ENCODE data around the gene C2. TPM values are rescaled to one million over a fixed set of nuclear protein-coding genes. Genes with fewer than 3 reads are reported as not detected.
A peak's percentile ranks its signal among the peaks of the same experiment; 100 is the strongest.

Gene C2
- total RNA-seq, 2 donors from 2014 or later = 13.8 to 40.2 TPM

- TF ChIP-seq CTCF (IDR thresholded peaks at IDR 0.05) = no peak
- ATAC-seq (ENCODE audit: insufficient number of reproducible peaks, low FRiP score, low read depth) (no peak), DNase-seq (ENCODE audit: low spot score) (no peak)
- H3K4me1 ChIP-seq (ENCODE audit: control insufficient read depth in 1 of 2, low read depth in 2 of 2) = peaks cover 15 to 39% of the 10 kb centered on the region in 2 donors
- no peaks in the 10 kb centered on the region for H3K9me3 ChIP-seq
- no peak overlapping the region for H3K4me3 ChIP-seq
- H3K36me3 ChIP-seq = peaks cover 3% of the 10 kb centered on the region
- no peaks in the 10 kb centered on the region for H3K27me3 ChIP-seq (replicated peaks; ENCODE audit: insufficient read depth)
- no peak overlapping the region for H3K27ac ChIP-seq
These were observed 28.3 kb upstream of the C2 start for GRCh38 chr6:31899215-31899614.

GRCh38 chr6:31899882-31900722 is 27.4 kb upstream of the C2 start:
- Histone ChIP-seq H3K36me3 (no peaks in the 10 kb centered on the region), H3K27ac (no peak overlapping the region), H3K9me3 (no peaks in the 10 kb centered on the region), H3K4me3 (no peak overlapping the region), H3K4me1 (ENCODE audit: control insufficient read depth in 1 of 2, low read depth in 2 of 2) (peaks cover 15 to 39% of the 10 kb centered on the region in 2 donors), H3K27me3 (replicated peaks; ENCODE audit: insufficient read depth) (no peaks in the 10 kb centered on the region)
- no peak for DNase-seq (ENCODE audit: low spot score)
- no peak for ATAC-seq (ENCODE audit: insufficient number of reproducible peaks, low FRiP score, low read depth)
- TF ChIP-seq CTCF (IDR thresholded peaks at IDR 0.05) = no peak

- Histone ChIP-seq H3K4me1 (ENCODE audit: control insufficient read depth in 1 of 2, low read depth in 2 of 2) (peaks cover 15 to 39% of the 10 kb centered on the region in 2 donors), H3K27ac (peak overlapping the region in 1 of 2 donors; percentile 81), H3K27me3 (replicated peaks; ENCODE audit: insufficient read depth) (no peaks in the 10 kb centered on the region), H3K4me3 (peak overlapping the region; percentile 85), H3K36me3 (no peaks in the 10 kb centered on the region), H3K9me3 (no peaks in the 10 kb centered on the region)
- TF ChIP-seq CTCF (IDR thresholded peaks at IDR 0.05) = no peak
- ATAC-seq (ENCODE audit: insufficient number of reproducible peaks, low FRiP score, low read depth) = no peak
- no peak for DNase-seq (ENCODE audit: low spot score)
These were observed 26.6 kb upstream of the C2 start for GRCh38 chr6:31900917-31901414.

- Histone ChIP-seq H3K9me3 (no peaks in the 10 kb centered on the region), H3K27me3 (replicated peaks; ENCODE audit: insufficient read depth) (no peaks in the 10 kb centered on the region), H3K4me1 (ENCODE audit: control insufficient read depth in 1 of 2, low read depth in 2 of 2) (peaks cover 14 to 38% of the 10 kb centered on the region in 2 donors), H3K36me3 (no peaks in the 10 kb centered on the region), H3K4me3 (peak overlapping the region; percentile 85), H3K27ac (peak overlapping the region; percentile 79 to 81)
- peak; percentile 9 for ATAC-seq (ENCODE audit: insufficient number of reproducible peaks, low FRiP score, low read depth)
- no peak for DNase-seq (ENCODE audit: low spot score)
- TF ChIP-seq CTCF (IDR thresholded peaks at IDR 0.05) = no peak
These were observed 26.0 kb upstream of the C2 start for GRCh38 chr6:31901415-31901952.

GRCh38 chr6:31901953-31902643 is 25.4 kb upstream of the C2 start, which contains the start of gene ZBTB12:
TSS of gene ZBTB12 (minus strand) at chr6:31902086. CDS start at chr6:31901305, 781 bp downstream.
- ATAC-seq (ENCODE audit: insufficient number of reproducible peaks, low FRiP score, low read depth) (peak; percentile 56), DNase-seq (ENCODE audit: low spot score) (peak; percentile 75)
- H3K9me3 ChIP-seq = no peaks in the 10 kb centered on the region
- H3K36me3 ChIP-seq = no peaks in the 10 kb centered on the region
- peaks cover 10 to 33% of the 10 kb centered on the region in 2 donors for H3K4me1 ChIP-seq (ENCODE audit: control insufficient read depth in 1 of 2, low read depth in 2 of 2)
- H3K4me3 ChIP-seq = peak within 1 kb of the TSS; percentile 85
- no peaks in the 10 kb centered on the region for H3K27me3 ChIP-seq (replicated peaks; ENCODE audit: insufficient read depth)
- TF ChIP-seq CTCF (IDR thresholded peaks at IDR 0.05) = no peak
- peak within 1 kb of the TSS; percentile 79 to 81 for H3K27ac ChIP-seq

Measured in thoracic aorta (tissue), 2 donors.